A549 (cell line): Measurements from ENCODE around the gene MMP24. TPM values are rescaled to one million over a fixed set of nuclear protein-coding genes. Genes with fewer than 3 reads are reported as not detected.

Experiments
- ATAC-seq, 2 experiments: fragments of 200-7000 bp in 1 of 2; fragments of >200 bp in 1 of 2; cut with Nextera tagmentation in 1 of 2; cut with Tn5 transposase in 1 of 2; 3 replicates each; pipeline versions ENCODE4 v1.8.0 to v1.9.1; 2018 to 2020; ENCODE audit warnings: mild to moderate bottlenecking in 1 of 2, moderate library complexity in 1 of 2
- CTCF ChIA-PET: fragments of 300-600 bp; sonication (Branson Sonifier 250); formaldehyde crosslinking; extraction: SDS; loops from one replicate; lab custom pipeline; 2021; ENCODE audit warnings: antibody characterized with exemption, inconsistent platforms; lab: Yijun Ruan, JAX
- POLR2A ChIA-PET: fragments of 350-600 bp; formaldehyde crosslinking; extraction: SDS; loops from one replicate; lab custom pipeline; 2021; ENCODE audit warnings: antibody characterized with exemption, inconsistent platforms; lab: Yijun Ruan, JAX
- DNase-seq, 2 experiments: peaks; one replicate each; pipeline versions ENCODE4 v3.0.0 to v3.0.0-alpha.2; 2011 to 2016; ENCODE audit warnings: low read depth in 1 of 2, low spot score in 1 of 2
- FAIRE-seq: peaks from 2 replicates; lab custom pipeline; 2011; peaks lifted over from hg19 to GRCh38; lab: Jason Lieb, UNC
- H3K27ac ChIP-seq, 2 experiments: fragments of >200 bp; sonication (Bioruptor Twin); formaldehyde crosslinking; 3 replicates each; pipeline ENCODE4 v1.5.1; 2016 to 2017
- H3K4me1 ChIP-seq: fragments of >200 bp; sonication (Bioruptor Twin); formaldehyde crosslinking; 3 replicates; pipeline ENCODE4 v1.6.1; 2016
- H3K4me2 ChIP-seq: fragments of >200 bp; sonication (Bioruptor Twin); formaldehyde crosslinking; 3 replicates; pipeline ENCODE4 v1.6.1; 2016
- H3K4me3 ChIP-seq: fragments of >200 bp; sonication (Bioruptor Twin); formaldehyde crosslinking; 3 replicates; pipeline ENCODE4 v1.5.1; 2016
- H3K9me3 ChIP-seq: fragments of >200 bp; sonication (Bioruptor Twin); formaldehyde crosslinking; 3 replicates; pipeline ENCODE4 v1.6.1; 2016
- CBX2 ChIP-seq: fragments of 200-600 bp; sonication (generic); IDR thresholded peaks from 2 replicates; pipeline ENCODE4 v1.6.1; 2016; ENCODE audit warnings: low read depth, mild to moderate bottlenecking, borderline replicate concordance
- CHD2 ChIP-seq: fragments of 150-350 bp; IDR thresholded peaks from 2 replicates; pipeline ENCODE4 v1.6.1; 2014; ENCODE audit warnings: low read length; ENCODE audit not compliant: partially characterized antibody
- CHD4 ChIP-seq: fragments of 200-600 bp; sonication (generic); IDR thresholded peaks from 2 replicates; pipeline ENCODE4 v1.6.1; 2016; ENCODE audit warnings: antibody characterized with exemption, mild to moderate bottlenecking, borderline replicate concordance
- EHF ChIP-seq: fragments of 250-450 bp; sonication (Bioruptor Pico); IDR thresholded peaks from 2 replicates; pipeline ENCODE4 v1.5.0; 2020; ENCODE audit warnings: mild to moderate bottlenecking
- EHMT2 ChIP-seq: fragments of 200-600 bp; sonication (generic); IDR thresholded peaks from 2 replicates; pipeline ENCODE4 v1.6.1; 2016; ENCODE audit warnings: antibody characterized with exemption, low read depth, mild to moderate bottlenecking, moderate library complexity
- EP300 ChIP-seq, 2 experiments: fragments of >200 bp; sonication (Bioruptor Twin); formaldehyde crosslinking; IDR thresholded peaks; 2 replicates in 1 of 2; 3 replicates in 1 of 2; pipeline ENCODE4 v1.6.1; 2016 to 2017
- FOSL2 ChIP-seq, 2 experiments: fragments of 450-650 bp in 1 of 2; fragments of >200 bp in 1 of 2; sonication (Bioruptor Twin) in 1 of 2; formaldehyde crosslinking; IDR thresholded peaks; 2 replicates each; pipeline versions ENCODE4 v1.5.0 to v1.6.1; 2016 to 2020; ENCODE audit warnings: mild to moderate bottlenecking in 1 of 2, moderate library complexity in 1 of 2
- GATA3 ChIP-seq: IDR thresholded peaks from 2 replicates; pipeline ENCODE4 v1.6.1; 2012; ENCODE audit warnings: borderline replicate concordance
- HOXA7 ChIP-seq: fragments of 250-450 bp; sonication (Bioruptor Pico); IDR thresholded peaks from 2 replicates; pipeline ENCODE4 v1.5.0; 2020; ENCODE audit warnings: mild to moderate bottlenecking, moderate library complexity
- HOXB13 ChIP-seq: fragments of 250-450 bp; sonication (Bioruptor Pico); IDR thresholded peaks from 2 replicates; pipeline ENCODE4 v1.5.0; 2020; ENCODE audit warnings: low read depth, mild to moderate bottlenecking, moderate library complexity
- HOXB5 ChIP-seq: fragments of 250-450 bp; sonication (Bioruptor Pico); IDR thresholded peaks from 2 replicates; pipeline ENCODE4 v1.5.0; 2020; ENCODE audit warnings: mild to moderate bottlenecking, moderate library complexity
- JUN ChIP-seq, 2 experiments: fragments of >200 bp; sonication (Bioruptor Twin); formaldehyde crosslinking; IDR thresholded peaks; 2 replicates in 1 of 2; 3 replicates in 1 of 2; pipeline ENCODE4 v1.6.1; 2016 to 2017
- JUNB ChIP-seq: fragments of >200 bp; sonication (Bioruptor Twin); formaldehyde crosslinking; IDR thresholded peaks from 2 replicates; pipeline ENCODE4 v1.6.1; 2016
- KDM5A ChIP-seq: fragments of 200-600 bp; sonication (generic); IDR thresholded peaks from 2 replicates; pipeline ENCODE4 v1.6.1; 2016; ENCODE audit warnings: antibody characterized with exemption, mild to moderate bottlenecking
- MAFK ChIP-seq: fragments of 450-650 bp; IDR thresholded peaks from 2 replicates; pipeline ENCODE4 v1.6.1; 2014; ENCODE audit not compliant: partially characterized antibody
- MAZ ChIP-seq: fragments of 150-350 bp; IDR thresholded peaks from 2 replicates; pipeline ENCODE4 v1.6.1; 2014; ENCODE audit warnings: antibody characterized with exemption, low read depth, low read length, borderline replicate concordance
- MYC ChIP-seq: IDR thresholded peaks from 2 replicates; pipeline ENCODE4 v1.6.1; 2012; ENCODE audit warnings: mild to moderate bottlenecking, inconsistent platforms, low read length, improper control_type of control experiment, borderline replicate concordance
- NFE2L2 ChIP-seq: fragments of 150-350 bp; conservative IDR thresholded peaks from 2 replicates; pipeline ENCODE4 v1.6.1; 2014; ENCODE audit warnings: low read length
- POLR2AphosphoS2 ChIP-seq: conservative IDR thresholded peaks from 2 replicates; pipeline ENCODE4 v1.6.1; 2012; ENCODE audit warnings: low read length, improper control_type of control experiment, inconsistent platforms
- RNF2 ChIP-seq: fragments of 200-600 bp; sonication (generic); IDR thresholded peaks from 2 replicates; pipeline ENCODE4 v1.6.1; 2016; ENCODE audit warnings: low read depth, mild to moderate bottlenecking, antibody characterized with exemption, moderate library complexity, borderline replicate concordance
- SMC3 ChIP-seq: fragments of >200 bp; sonication (Bioruptor Twin); formaldehyde crosslinking; IDR thresholded peaks from 3 replicates; pipeline ENCODE4 v1.6.1; 2018; ENCODE audit warnings: inconsistent platforms
- SREBF2 ChIP-seq: fragments of 450-650 bp; IDR thresholded peaks from 2 replicates; pipeline ENCODE4 v1.6.1; 2014; ENCODE audit warnings: mild to moderate bottlenecking, moderate library complexity
- ZNF302 ChIP-seq: fragments of 250-450 bp; sonication (Bioruptor Pico); IDR thresholded peaks from 2 replicates; pipeline ENCODE4 v1.9.0; 2021; ENCODE audit warnings: inconsistent platforms, mild to moderate bottlenecking, moderate library complexity
- WGBS: methylation state at CpG from one replicate; pipeline ENCODE4 v1.1.6; 2017; ENCODE audit errors: missing lambda C conversion rate; 5-methylcytosine and 5-hydroxymethylcytosine counted together
- polyA plus RNA-seq, 4 experiments: library from polyadenylated mRNA; depleted of rRNA in 3 of 4; stranded (reverse); fragments of >200 nt; fragmentation: RNase III in 1 of 4; extraction: RNeasy Plus Mini Kit Qiagen cat#74134 plus additional on column Dnase treatment in 1 of 4; gene quantifications; 2 replicates in 3 of 4; 3 replicates in 1 of 4; pipeline ENCODE4 v1.2.3, GENCODE V29; 2011 to 2017
- TF ChIP-seq, protein P1 (sequence below): IDR thresholded peaks from 2 replicates; pipeline ENCODE4 v1.6.1; 2012; ENCODE audit warnings: low read depth, borderline replicate concordance
- TF ChIP-seq, protein P2 (sequence below): fragments of >200 bp; sonication (Bioruptor Twin); formaldehyde crosslinking; IDR thresholded peaks from 3 replicates; pipeline ENCODE4 v1.6.1; 2016
- TF ChIP-seq, protein P3 (sequence below): fragments of 250-450 bp; sonication (Bioruptor Pico); IDR thresholded peaks from 2 replicates; pipeline ENCODE4 v1.5.0; 2020; ENCODE audit warnings: low read depth, mild to moderate bottlenecking, moderate library complexity
- TF ChIP-seq, protein P4 (sequence below): fragments of 250-450 bp; sonication (Bioruptor Pico); IDR thresholded peaks from 2 replicates; pipeline ENCODE4 v1.5.0; 2021; ENCODE audit warnings: mild to moderate bottlenecking, moderate library complexity, borderline replicate concordance
- TF ChIP-seq, protein P5 (sequence below): fragments of >200 bp; sonication (Bioruptor Twin); formaldehyde crosslinking; IDR thresholded peaks from 2 replicates; pipeline ENCODE4 v1.6.1; 2016

Gene MMP24
- polyA plus RNA-seq, 2 of the 4 experiments (the other 2 are of a cell fraction), result 21.3 to 33.3 TPM

DNA sequence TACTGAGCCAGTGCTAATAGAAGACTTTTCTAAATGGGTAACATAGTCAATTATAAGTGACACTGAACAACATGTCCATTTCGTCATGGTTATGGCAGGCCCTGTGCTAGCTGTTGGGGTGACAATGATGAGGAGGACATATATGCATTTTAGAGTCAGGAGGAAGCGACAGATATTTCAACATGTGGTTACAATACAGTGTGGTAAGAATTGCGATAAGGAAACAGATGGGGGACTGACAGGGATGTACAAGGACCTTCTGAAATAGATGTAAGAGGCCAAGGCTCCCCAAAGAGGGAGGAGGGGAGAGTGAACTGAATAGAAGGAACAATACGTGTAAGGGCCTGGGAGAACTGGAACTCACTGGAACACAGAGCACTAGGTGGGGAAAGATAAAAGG, 11.7 kb downstream of the MMP24 start:
- H3K9me3 ChIP-seq, result no peaks in the 10 kb centered on the region
- no peak for FAIRE-seq
- no peak for DNase-seq
- TF ChIP-seq HOXA7 (CRISPR knock-in tag), result no peak
- TF ChIP-seq, protein P1, sequence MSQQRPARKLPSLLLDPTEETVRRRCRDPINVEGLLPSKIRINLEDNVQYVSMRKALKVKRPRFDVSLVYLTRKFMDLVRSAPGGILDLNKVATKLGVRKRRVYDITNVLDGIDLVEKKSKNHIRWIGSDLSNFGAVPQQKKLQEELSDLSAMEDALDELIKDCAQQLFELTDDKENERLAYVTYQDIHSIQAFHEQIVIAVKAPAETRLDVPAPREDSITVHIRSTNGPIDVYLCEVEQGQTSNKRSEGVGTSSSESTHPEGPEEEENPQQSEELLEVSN, result no peak
- no peak for TF ChIP-seq KDM5A
- TF ChIP-seq EP300 (IDR thresholded peaks at IDR 0.05), result no peak
- TF ChIP-seq GATA3, result no peak
- no peak for TF ChIP-seq CBX2
- TF ChIP-seq FOSL2 (IDR thresholded peaks at IDR 0.05), result no peak
- no peak for TF ChIP-seq FOSL2 (CRISPR knock-in tag; IDR thresholded peaks at IDR 0.05)
- no peak for TF ChIP-seq EHF (CRISPR knock-in tag)
- no peak for TF ChIP-seq SMC3
- TF ChIP-seq RNF2, result no peak
- no peak for TF ChIP-seq JUN (IDR thresholded peaks at IDR 0.05)
- TF ChIP-seq CHD4, result no peak
- no peak for TF ChIP-seq MYC
- TF ChIP-seq, protein P2, sequence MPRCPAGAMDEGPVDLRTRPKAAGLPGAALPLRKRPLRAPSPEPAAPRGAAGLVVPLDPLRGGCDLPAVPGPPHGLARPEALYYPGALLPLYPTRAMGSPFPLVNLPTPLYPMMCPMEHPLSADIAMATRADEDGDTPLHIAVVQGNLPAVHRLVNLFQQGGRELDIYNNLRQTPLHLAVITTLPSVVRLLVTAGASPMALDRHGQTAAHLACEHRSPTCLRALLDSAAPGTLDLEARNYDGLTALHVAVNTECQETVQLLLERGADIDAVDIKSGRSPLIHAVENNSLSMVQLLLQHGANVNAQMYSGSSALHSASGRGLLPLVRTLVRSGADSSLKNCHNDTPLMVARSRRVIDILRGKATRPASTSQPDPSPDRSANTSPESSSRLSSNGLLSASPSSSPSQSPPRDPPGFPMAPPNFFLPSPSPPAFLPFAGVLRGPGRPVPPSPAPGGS, result no peak
- TF ChIP-seq MAZ, result no peak
- H3K4me3 ChIP-seq, result no peak overlapping the region
- ATAC-seq, result no peak
- CTCF ChIA-PET, result interaction anchor here (1.0 to 4.0 kb wide), 6 partner anchors 10 to 93 kb away, joined by 3 to 17 read pairs (median 7); partner anchors contain the start of gene MMP24
- 90% methylated on average over 4 of the region's 4 CpGs for WGBS
- peak overlapping the region in 1 of 2 experiments; percentile 53; a peak in 2 of 6 replicates for H3K27ac ChIP-seq
- peaks cover 32% of the 10 kb centered on the region for H3K4me1 ChIP-seq
- no peak overlapping the region for H3K4me2 ChIP-seq
- POLR2A ChIA-PET, result no interaction called here

DNA sequence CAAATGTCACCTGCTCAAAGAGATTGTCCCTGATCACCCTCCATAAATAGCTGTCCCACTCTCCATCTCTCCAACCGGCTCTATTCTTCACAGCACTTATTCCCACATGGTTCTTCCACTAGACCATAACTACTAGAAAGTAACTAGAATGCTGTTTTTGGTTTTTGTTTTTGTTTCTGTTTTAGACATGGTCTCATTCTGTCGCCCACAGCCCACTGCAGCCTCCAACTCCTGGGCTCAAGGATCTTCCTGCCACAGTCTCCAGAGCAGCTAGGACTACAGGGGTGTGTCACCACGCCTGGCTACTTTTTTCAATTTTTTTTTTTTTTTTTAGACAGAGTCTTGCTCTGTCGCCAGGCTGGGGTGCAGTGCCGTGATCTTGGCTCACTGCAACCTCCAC, 12.2 kb downstream of the MMP24 start:
- ChIA-PET POLR2A (no interaction called here), CTCF (interaction anchor here (0.6 to 4.0 kb wide), 7 partner anchors 10 to 888 kb away, joined by 3 to 17 read pairs (median 7); partner anchors contain the start of gene MMP24)
- no peak for ATAC-seq
- no peaks in the 10 kb centered on the region for H3K9me3 ChIP-seq
- H3K4me1 ChIP-seq, result peaks cover 32% of the 10 kb centered on the region
- no peak for FAIRE-seq
- WGBS, result 88% methylated on average over 5 of the region's 5 CpGs
- DNase-seq, result no peak
- TF ChIP-seq MAFK, result no peak
- TF ChIP-seq NFE2L2, result no peak
- no peak overlapping the region for H3K4me2 ChIP-seq
- H3K27ac ChIP-seq, result peak overlapping the region in 1 of 2 experiments; percentile 53; a peak in 2 of 6 replicates
- H3K4me3 ChIP-seq, result no peak overlapping the region

DNA sequence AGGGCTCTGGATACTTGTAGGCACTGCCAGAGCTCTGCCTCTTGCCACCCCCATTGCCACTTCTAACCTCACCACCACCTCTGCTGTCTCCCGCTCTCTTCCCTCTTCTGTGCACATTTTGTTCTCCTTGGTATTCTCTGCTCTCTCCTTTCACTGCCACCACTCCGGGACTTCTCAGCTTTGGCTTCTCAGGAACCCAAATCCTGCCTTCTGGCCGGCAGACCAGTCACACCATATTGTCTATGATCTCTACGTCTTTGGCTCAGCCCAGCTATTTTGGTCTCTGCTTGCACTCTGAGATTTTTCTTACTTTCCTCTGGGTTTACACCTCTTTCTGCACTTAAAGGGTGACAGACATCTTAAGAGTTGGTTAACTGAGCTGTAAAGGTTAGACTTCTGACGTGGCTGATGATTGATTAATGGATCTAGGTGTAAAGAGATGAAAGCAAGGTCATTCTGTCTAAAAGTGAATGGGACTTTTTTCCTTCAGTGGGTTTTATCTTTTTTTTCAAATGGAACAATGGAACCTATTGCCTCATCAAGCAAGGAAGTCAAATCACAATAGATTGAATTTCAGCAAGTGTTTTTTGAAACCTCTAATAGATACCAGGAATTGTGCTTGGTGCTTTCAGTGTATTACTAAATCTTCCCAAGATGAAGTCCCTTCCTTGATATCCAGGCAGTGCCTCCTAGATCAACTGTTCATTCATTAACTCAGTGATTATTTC, 13.8 kb downstream of the MMP24 start:
- DNase-seq (no peak), FAIRE-seq (no peak), ATAC-seq (no peak)
- Histone ChIP-seq H3K27ac (peak overlapping the region in 1 of 2 experiments; percentile 67; a peak in 3 of 6 replicates), H3K4me1 (peaks cover 32% of the 10 kb centered on the region), H3K9me3 (no peaks in the 10 kb centered on the region), H3K4me3 (no peak overlapping the region), H3K4me2 (no peak overlapping the region)
- CTCF ChIA-PET, result interaction anchor here (0.6 to 4.0 kb wide), 8 partner anchors 9 to 135 kb away, joined by 3 to 17 read pairs (median 4); partner anchors contain the start of gene MMP24
- POLR2A ChIA-PET, result no interaction called here
- 78% methylated on average over 5 of the region's 5 CpGs for WGBS
- TF ChIP-seq, protein P3, sequence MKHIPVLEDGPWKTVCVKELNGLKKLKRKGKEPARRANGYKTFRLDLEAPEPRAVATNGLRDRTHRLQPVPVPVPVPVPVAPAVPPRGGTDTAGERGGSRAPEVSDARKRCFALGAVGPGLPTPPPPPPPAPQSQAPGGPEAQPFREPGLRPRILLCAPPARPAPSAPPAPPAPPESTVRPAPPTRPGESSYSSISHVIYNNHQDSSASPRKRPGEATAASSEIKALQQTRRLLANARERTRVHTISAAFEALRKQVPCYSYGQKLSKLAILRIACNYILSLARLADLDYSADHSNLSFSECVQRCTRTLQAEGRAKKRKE (CRISPR knock-in tag), result no peak
- TF ChIP-seq HOXB13 (CRISPR knock-in tag) (no peak), HOXB5 (CRISPR knock-in tag) (no peak), EP300 (IDR thresholded peaks at IDR 0.05) (no peak), CHD2 (no peak), POLR2AphosphoS2 (no peak), JUN (IDR thresholded peaks at IDR 0.05) (no peak), EHMT2 (no peak), SMC3 (no peak), SREBF2 (no peak), JUNB (no peak), FOSL2 (IDR thresholded peaks at IDR 0.05) (no peak), FOSL2 (CRISPR knock-in tag; IDR thresholded peaks at IDR 0.05) (no peak), ZNF302 (no peak)
- TF ChIP-seq, protein P4, sequence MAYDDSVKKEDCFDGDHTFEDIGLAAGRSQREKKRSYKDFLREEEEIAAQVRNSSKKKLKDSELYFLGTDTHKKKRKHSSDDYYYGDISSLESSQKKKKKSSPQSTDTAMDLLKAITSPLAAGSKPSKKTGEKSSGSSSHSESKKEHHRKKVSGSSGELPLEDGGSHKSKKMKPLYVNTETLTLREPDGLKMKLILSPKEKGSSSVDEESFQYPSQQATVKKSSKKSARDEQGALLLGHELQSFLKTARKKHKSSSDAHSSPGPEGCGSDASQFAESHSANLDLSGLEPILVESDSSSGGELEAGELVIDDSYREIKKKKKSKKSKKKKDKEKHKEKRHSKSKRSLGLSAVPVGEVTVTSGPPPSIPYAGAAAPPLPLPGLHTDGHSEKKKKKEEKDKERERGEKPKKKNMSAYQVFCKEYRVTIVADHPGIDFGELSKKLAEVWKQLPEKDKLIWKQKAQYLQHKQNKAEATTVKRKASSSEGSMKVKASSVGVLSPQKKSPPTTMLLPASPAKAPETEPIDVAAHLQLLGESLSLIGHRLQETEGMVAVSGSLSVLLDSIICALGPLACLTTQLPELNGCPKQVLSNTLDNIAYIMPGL (CRISPR knock-in tag), result no peak
- TF ChIP-seq, protein P5, sequence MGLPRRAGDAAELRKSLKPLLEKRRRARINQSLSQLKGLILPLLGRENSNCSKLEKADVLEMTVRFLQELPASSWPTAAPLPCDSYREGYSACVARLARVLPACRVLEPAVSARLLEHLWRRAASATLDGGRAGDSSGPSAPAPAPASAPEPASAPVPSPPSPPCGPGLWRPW, result no peak
